Measurements from ENCODE around the gene TRIM59. TPM values are rescaled to one million over a fixed set of nuclear protein-coding genes. Genes with fewer than 3 reads are reported as not detected.

TRIM59 gene, protein sequence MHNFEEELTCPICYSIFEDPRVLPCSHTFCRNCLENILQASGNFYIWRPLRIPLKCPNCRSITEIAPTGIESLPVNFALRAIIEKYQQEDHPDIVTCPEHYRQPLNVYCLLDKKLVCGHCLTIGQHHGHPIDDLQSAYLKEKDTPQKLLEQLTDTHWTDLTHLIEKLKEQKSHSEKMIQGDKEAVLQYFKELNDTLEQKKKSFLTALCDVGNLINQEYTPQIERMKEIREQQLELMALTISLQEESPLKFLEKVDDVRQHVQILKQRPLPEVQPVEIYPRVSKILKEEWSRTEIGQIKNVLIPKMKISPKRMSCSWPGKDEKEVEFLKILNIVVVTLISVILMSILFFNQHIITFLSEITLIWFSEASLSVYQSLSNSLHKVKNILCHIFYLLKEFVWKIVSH
- 1 to 10 TPM; 5.4 to 5.7 TPM for total RNA-seq
- long read RNA-seq, partial matches to known transcripts: 0 of 2 reads
- long read RNA-seq, other reads (novel, unspliced or antisense): 0 of 2 reads

GRCh38 chr3:160449636-160450598 is at the start of gene TRIM59:
Gene TRIM59, minus strand, starts transcription at chr3:160449786. Its CDS starts 10,603 bp downstream, at chr3:160439183.
- intact Hi-C loops (cut with DNase I, micrococcal nuclease): no loop called here

DNA sequence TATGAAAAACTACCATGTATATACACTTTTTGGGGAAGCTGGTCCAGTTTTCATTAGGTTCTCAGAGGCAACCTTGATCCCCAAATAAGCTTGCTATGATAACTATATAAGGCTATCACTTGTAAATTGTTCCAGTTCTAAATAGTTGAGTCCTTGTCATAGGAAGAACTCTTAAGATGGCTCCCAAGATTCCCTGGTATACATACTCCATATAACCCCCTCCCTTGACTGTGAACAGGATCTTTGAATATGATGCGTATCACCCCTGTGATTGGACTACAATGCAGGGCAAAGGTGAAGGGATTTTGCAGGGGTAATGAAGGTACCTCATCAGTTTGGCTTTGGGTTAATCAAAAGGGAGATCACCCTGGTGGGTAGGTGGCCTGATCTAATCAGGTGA is 48.6 kb upstream of the TRIM59 start:
- no peak for ATAC-seq

More at GRCh38 chr3:160449636-160450598, at the start of gene TRIM59:
- peak; percentile 98 for ATAC-seq
- peak; percentile 96 to 97 for DNase-seq

DNA sequence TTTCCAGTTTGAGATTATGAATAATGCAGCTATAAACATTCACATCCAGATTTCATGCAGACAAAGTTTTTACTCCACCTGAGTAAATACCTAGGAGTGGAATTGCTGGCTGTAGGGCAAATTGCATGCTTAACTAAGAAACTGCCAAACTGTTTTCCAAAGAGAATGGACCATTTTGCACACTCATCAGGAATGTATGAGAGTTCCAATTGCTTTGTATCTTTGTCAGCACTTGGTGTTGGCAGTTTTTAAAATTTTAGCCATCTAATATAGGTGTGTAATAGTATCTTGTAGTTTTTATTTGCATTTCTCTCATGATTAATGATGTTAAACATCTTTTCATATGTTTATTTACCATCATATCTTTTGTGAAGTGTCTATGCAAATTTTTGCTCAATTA is 40.6 kb upstream of the TRIM59 start:
- DNase-seq (no peak), ATAC-seq (no peak)
- intact Hi-C loops (cut with DNase I, micrococcal nuclease): no loop called here

More for the DNA sequence above, 48.6 kb upstream of the TRIM59 start:
- intact Hi-C loops (cut with DNase I, micrococcal nuclease): no loop called here
- DNase-seq: no peak

GRCh38 chr3:160486459-160486869 is 36.9 kb upstream of the TRIM59 start:
- no peak for DNase-seq

GRCh38 chr3:160482796-160483195 is 33.2 kb upstream of the TRIM59 start:
- DNase-seq (no peak), ATAC-seq (no peak)
- intact Hi-C loops (cut with DNase I, micrococcal nuclease): no loop called here

More at GRCh38 chr3:160486459-160486869, 36.9 kb upstream of the TRIM59 start:
- intact Hi-C loops (cut with DNase I, micrococcal nuclease): no loop called here
- no peak for ATAC-seq

- intact Hi-C loops (cut with DNase I, micrococcal nuclease): no loop called here
- DNase-seq (no peak), ATAC-seq (no peak)
Measured at GRCh38 chr3:160481856-160482255, 32.3 kb upstream of the TRIM59 start.

- ATAC-seq (no peak), DNase-seq (no peak)
- intact Hi-C loops (cut with DNase I, micrococcal nuclease): no loop called here
Measured at GRCh38 chr3:160480931-160481330, 31.3 kb upstream of the TRIM59 start.

DNA sequence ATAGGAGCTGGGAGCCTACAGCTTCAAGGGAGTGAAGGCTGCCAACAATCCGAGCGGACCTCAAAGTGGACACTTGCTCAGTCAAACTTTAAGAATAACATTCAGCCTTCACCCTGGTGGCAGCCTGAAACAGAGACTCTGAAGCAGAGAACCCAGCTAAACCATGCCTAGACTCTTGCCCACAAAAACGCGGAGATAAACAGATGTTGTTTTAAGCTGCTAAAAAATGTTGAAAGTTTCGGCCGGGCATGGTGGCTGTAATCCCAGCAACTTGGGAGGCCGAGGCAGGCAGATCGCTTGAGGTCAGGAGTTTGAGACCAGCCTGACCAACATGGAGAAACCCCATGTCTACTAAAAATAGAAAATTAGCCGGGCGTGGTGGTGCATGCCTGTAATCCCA is 29.8 kb upstream of the TRIM59 start:
- no peak for ATAC-seq
- DNase-seq: no peak
- intact Hi-C loops (cut with DNase I, micrococcal nuclease): no loop called here

GRCh38 chr3:160478338-160478737 is 28.8 kb upstream of the TRIM59 start:
- DNase-seq (no peak), ATAC-seq (no peak)
- intact Hi-C loops (cut with DNase I, micrococcal nuclease): no loop called here

DNA sequence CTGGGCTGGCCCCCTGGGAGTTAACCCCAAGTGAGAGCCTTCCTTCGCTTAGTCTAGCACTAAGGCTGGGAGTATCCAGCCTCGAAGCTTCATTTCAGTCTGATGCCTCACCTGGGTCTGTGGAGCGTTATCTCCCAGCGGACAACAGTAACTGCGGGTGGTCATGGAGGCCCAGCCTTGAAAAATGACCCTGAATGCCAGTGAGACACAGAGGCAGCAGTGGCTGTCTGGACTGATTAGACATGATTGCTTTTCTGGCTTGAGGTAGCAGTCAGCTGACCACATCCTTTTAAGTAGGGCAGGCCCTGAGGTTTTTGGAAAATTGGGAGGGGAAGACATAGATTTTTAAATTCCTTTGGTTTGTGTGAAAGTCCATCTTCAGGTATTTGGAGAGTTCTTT is 28.2 kb upstream of the TRIM59 start:
- DNase-seq: no peak
- intact Hi-C loops (cut with DNase I, micrococcal nuclease): no loop called here
- no peak for ATAC-seq

DNA sequence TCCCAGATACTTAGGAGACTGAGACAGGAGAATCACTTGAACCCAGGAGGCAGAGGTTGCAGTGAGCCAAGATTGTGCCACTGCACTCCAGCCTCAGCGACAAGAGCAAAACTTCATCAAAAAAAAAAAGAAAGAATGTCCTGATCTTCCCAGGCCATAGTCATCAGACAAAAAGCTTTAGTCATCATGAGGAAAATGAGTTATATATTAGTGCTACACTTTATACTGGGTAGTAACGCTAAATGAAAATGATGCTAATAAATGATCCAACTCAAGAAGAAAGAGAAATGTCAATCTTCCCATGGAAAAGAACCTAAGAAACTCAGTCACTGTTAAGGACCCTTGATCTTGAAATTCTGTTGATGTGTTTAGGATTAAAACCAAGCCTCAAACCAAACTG is 26.3 kb upstream of the TRIM59 start:
- intact Hi-C loops (cut with DNase I, micrococcal nuclease): no loop called here
- DNase-seq (no peak), ATAC-seq (no peak)

DNA sequence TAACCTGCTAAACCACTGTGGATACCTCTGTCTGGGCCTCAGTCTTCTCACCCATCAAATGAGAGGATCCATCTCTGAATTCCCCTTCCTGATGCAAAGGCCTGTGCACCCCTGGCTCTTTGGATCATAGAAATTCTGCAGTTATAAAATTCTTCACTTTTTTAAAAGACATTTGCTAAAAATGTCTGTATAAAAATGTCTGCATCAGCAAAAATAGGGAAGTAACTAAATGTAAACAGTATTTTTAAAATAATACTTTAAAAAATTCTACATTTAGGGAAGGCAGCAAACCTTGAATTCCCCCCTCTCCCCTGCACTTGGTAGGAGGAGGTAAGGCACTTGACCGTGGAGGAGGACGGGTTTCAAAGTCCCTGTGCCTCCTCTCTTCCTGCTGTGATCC is 25.6 kb upstream of the TRIM59 start:
- ATAC-seq (no peak), DNase-seq (no peak)
- intact Hi-C loops (cut with DNase I, micrococcal nuclease): no loop called here

DNA sequence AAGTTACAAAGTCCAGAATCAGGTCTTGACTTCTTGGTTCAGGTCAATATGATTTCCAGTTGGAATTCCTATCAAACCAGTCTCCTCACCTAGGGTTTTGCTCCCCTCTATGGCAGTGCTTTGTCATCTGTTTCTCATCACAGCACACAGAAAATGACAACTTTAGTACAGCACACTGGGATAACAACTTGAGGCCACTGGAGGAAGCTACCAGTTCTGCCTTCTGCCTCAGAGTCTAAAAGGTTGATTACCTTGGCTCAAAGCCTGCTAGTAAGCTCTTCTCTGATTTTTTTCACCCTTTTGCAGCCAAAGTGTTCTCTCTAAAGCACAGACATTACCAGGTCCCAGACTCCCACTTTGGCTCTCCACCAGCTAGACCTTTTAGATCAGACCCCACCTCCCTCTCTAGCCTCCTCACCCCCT is 24.8 kb upstream of the TRIM59 start:
- DNase-seq (no peak), ATAC-seq (peak; percentile 34)
- intact Hi-C loops (cut with DNase I, micrococcal nuclease): no loop called here

DNA sequence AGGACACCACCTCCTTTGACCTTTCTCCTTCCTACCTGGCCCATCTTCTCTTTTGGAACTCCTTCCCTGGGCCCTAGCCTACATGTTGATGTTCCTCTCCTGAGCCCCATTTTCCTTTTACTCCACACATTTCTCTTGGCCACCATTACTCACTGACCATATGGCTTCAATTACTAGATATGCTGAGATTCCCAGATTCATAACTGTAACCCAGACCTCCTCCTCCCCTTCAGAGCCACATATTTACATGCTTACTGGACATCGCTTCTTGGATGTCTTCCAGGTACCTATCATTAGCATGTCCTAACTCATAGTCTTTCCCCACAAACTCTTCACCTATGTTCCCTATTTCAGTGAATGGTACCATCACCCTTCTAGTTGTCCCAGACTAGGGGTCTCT is 24.4 kb upstream of the TRIM59 start:
- DNase-seq (no peak), ATAC-seq (no peak)
- intact Hi-C loops (cut with DNase I, micrococcal nuclease): no loop called here

DNA sequence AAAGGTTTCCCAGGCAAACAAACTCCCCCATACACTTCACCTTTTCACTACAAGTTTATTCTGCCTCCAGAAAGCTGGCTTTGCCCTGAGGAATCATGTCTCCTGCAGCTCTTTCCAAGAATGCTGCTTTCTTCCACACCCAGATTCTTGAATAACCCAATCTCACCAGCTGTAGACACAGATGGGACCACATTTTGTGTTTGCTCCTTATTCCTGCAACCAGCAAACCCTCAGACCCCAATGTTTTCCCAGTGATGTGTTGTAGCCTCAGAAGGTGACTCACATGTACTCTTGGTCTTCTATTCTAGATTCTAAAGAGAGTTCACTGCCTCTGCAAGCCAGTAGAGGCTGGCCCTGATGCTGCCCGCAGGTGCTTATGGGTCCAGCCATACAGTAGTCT is 23.6 kb upstream of the TRIM59 start:
- no peak for DNase-seq
- no peak for ATAC-seq
- intact Hi-C loops (cut with DNase I, micrococcal nuclease): no loop called here

GRCh38 chr3:160472344-160472743 is 22.8 kb upstream of the TRIM59 start:
- DNase-seq (no peak), ATAC-seq (no peak)
- intact Hi-C loops (cut with DNase I, micrococcal nuclease): no loop called here

DNA sequence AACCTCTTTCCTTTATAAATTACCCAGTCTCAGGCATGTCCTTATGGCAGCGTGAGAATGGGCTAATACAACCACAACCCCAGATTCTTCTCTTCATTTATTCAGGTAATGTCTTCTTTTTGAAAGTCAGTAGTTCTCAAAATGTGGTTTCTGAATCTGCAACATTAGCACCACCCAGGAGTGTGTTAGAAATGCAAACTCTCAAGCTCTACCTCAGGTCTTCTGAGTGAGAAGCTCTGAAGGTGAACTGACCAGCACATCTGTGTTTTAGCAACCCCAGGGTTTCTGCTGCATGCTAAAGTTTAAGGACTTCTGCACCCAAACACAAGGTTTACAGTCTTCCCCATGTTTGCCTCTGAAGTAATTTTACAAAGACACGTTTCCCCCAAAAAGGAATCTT is 22.3 kb upstream of the TRIM59 start:
- DNase-seq (no peak), ATAC-seq (no peak)
- intact Hi-C loops (cut with DNase I, micrococcal nuclease): no loop called here

GRCh38 chr3:160470181-160470580 is 20.6 kb upstream of the TRIM59 start:
- no peak for ATAC-seq
- intact Hi-C loops (cut with DNase I, micrococcal nuclease): no loop called here
- DNase-seq: no peak

- intact Hi-C loops (cut with DNase I, micrococcal nuclease): no loop called here
- DNase-seq (no peak), ATAC-seq (no peak)
Measured at GRCh38 chr3:160464971-160465370, 15.4 kb upstream of the TRIM59 start.

DNA sequence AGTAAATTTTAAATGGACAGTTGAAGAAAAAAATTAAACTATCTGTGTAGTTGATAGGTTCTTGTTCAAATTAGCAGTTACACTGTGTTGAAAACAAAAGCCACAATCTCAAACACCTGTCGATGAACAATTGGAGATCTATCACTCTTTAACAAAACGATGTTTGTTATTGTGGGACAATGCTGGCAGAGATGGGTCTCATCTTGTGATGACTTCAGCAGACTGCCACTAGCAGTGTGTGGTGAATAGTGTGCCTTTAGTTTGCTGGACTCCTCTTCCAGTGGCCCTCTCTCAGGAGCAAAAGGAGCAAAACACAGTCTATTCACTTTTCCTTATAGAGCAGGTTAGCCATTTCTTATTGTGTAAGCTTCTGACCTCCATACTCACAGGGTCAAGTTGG is 14.7 kb upstream of the TRIM59 start:
- intact Hi-C loops (cut with DNase I, micrococcal nuclease): no loop called here
- ATAC-seq: no peak

More for the DNA sequence above, 14.7 kb upstream of the TRIM59 start:
- no peak for DNase-seq
